Skin of body (tissue), 2 donors: Measurements from ENCODE around the gene RPA3. TPM values are rescaled to one million over a fixed set of nuclear protein-coding genes. Genes with fewer than 3 reads are reported as not detected.

Experiments used
- DNase-seq: peaks from one replicate; lab custom pipeline; 2025; lab: John Stamatoyannopoulos, UW
- total RNA-seq: library from RNA; depleted of rRNA; stranded (reverse); fragments of >200 nt; gene quantifications from one replicate; pipeline ENCODE4 v1.2.3, GENCODE V29; 2014

Gene RPA3
- total RNA-seq, 1 donor from 2014 or later = 19.4 TPM

DNA sequence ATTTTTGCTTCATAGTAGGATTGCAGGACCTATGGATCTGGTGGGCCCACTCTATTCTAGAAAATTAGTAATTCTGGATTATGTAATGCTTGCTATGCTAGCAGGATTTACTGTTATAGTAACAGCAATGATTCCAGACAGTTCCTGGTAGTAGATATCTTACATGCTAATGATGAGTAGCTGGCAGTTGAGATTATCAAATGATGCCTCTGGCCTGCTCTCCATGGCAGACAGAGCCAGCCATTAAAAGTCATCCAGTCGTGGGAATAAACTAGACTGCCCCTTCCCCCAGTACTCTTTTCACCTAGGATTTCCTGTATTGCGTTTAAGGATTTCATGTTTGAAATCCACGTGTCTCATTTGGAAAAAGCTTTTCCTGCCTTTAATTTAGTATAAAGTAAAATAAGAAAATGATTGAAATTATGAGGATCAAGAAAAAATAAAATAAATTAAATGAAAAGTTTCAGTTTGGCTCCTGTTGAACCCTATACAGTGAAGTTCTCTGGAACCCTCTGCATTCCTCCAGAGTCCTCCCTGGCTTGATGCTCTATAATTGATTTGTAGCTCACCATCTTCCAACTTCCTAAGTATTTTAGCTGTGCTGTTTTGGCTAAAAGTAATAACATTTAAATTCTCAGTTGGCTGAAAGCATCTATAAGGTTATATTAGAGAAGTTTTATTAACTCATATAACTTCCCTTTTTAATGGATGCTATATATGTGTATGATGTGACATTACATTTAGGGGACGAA, 63.3 kb downstream of the RPA3 start:
- DNase-seq = no peak

DNA sequence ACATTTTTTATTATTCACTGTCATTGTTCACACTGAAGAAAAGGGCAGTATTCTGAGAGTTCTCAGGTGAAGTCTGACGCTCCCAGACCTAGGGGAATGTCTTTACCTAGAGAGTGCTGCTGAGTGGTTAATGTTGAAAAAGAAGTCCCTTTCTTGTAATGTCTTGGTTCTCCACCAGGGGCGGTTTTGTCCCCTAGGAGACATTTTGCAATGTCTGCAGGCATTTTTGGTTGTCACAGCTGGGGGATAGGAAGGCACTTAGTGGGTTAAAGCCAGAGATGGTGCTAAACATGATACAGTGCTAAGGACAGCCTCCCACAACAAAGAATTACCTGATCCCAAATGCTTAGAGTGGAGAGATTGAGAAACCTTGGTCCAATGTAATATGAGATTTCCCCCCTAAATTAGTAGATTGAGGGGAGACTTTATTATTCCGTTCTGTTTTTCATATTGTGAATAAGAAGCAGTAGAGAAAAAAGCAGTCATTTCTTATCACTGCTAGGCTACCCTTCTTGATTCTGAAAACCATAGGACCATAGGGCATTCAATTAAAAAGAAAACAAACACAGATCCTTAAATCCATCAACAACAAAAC, 64.7 kb downstream of the RPA3 start:
- DNase-seq = no peak

DNA sequence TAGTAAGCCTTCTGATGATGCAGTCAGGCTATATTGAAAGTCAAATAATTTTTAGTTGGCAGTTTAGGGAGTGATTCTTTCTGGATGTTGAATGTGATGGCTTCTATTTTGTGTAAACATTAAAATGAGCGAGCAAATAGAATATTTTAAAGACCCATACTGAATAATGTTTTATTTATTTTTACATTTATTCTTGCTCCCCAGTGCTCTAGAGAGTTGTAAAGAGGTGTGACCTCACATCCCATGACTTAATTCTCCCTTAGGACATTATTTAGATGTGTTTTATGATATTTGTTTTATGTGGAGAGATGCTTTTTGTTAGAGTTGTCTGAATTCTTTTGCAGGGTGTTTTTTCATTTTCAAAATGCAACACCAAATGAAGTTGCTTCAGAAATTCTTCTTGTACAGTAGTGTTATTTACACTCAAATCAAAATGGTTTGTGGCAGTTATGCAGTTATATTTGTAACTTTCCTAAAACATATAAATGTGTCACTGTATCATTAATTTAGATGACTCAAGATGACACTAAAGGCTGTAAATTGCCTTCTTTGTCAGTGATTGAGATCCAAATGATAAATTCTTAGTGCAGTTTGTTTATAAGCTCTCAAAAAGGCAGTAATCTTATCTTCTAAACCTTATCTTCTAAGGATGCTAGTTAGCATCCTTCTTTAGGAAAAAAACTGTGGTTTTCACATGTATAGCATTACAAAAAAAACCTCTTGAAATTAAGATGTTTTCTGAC, 65.4 kb downstream of the RPA3 start:
- no peak for DNase-seq

DNA sequence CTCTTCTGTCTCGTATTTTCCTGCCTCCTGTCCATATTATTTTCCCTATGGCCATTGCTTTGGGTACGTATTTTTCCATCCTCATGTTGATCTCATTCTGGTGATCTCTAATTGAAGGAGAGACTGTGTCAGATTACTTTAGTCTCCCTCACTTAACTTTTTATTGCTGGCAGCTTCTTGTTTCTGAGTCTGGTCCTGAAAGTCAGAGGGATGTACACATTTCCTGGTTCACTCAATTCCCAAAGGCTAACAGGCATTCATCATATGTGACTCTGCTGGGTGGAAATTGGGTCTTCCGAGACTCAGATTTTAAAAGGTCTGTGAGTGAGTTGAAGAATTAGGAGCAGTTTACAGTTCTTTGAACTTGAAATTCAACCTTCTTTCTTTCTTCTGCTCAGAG, 66.9 kb downstream of the RPA3 start:
- no peak for DNase-seq

DNA sequence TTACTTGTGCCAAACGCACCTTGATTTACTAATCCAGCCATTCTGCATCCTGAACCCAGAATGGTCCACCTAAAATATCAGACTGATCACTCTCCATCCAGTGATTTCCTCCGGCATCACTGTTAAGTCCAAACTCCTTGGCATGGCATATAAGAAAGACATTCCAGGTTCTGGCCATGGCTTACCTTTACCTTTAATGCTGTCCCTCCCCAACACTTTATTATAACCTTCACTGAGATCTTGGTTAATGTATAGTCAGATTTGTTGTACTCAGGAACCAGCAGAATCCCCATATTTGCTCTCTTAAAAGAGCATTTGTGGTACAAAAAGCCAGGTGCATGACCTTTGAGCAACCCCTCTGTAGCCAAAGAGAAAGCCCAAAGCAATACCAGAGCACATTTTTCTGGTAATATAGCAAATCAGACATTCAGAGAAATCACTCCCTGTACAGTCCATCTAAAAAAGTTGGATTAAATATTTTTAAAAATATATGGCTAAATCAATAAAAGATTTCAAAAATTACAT, 67.7 kb downstream of the RPA3 start:
- no peak for DNase-seq

DNA sequence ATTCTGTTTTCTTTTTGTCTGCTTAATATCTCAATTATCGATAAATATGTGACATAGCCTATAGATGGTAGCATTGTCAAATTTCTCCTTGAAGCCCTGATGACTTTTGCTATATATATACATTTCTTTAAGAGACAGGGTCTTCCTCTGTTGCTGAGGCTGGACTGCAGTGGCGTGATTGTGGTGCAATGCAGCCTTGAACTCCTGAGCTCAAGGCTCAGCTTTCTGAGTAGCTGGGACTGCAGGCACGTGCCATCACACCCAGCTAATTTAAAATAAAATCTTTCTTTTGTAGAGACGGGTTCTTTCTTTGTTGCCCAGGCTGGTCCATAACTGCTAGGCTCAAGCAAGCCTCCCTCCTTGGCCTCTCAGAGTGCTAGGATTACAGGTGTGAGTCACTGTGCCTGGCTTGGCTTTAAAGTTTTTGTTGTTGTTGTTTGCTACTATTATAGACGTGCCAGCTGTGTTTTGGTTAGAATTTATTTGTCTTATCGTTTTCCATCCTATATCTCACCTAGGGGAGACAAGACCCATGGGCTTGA, 70.8 kb downstream of the RPA3 start:
- no peak for DNase-seq

DNA sequence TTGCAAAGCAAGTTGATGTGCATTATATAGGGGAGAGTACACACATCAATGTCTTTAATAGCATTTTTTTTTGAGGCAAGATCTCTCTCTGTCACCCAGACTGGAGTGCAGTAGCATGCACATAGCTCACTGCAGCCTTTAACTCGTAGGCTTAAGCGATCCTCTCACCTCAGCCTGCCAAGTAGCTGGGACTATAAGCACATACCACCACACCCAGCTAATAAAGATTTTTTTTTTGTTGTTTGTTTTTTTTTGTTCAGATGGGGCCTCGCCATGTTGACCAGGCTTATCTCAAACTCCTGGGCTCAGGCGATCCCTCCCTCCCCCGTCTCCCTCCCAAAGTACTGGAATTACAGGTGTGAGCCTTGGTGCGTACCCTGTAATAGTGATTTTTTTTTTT, 76.3 kb downstream of the RPA3 start:
- DNase-seq = no peak

DNA sequence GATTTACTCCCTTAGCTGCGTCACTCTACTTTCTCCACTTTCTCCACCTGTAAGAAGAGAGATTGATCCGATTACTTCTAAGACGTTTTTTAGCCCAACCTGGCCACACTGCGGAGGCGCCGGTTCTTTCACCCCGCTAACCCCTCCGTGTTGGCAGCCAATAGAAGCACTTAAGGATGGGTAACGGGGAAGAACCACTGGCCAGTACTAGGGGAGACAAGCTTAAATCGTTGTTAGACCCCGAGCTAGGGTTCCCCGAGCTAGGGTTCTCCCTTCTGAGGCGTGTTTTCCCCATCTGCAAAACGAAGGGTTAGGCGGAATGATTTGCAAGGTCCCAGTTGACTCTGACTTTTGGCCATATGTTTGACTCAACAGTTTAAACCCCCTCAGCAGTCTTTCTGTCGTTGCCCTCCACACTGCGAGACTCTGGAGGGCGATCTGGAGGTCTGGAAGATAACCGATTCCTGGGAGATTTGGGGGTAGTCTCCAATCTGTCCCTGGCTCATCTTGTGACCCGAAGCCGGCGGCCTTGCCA, 77.2 kb downstream of the RPA3 start:
- peak; percentile 20 for DNase-seq

DNA sequence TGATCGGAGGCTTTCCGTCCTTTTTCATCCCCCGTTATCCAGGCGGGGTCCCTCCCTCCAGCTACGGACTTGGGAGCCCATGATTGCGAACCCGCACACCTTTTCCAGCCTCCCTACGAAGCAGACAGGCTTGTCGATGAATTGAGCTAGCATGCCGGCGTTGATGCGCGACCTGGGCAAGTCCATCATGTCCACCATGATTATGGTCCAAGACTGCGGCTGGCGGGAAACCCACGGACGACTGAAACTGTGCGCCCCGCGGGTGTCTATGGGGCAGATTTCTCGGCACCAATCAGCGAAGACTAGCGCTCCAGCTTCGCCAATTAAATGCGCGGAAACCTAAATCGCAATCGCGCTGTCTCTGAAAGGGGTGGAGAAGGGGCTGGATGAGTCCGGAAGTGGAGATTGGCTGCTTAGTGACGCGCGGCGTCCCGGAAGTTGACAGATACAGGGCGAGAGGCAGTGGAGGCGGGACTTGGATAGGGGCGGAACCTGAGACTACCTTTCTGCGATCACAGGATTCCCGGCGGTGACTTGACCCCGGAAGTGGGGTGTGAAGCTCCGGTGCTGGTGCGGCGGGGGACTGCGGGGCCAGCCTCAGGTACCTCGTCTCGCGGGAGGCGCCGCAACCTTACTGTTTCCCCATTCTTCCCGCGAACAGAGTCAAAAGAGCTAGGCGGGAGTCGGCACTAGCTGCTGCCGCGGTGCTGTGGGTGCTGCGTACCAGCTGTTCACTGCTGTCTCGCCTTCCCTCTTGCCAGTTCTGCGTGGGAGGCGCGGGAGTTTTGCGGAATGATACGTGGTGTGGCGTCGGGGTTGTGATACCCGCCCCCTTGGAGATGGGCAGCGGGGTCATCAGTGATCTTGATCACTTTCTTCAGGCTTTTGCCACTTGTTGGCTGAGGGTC, 77.9 kb downstream of the RPA3 start, which contains the start of gene UMAD1:
Gene UMAD1 (plus strand): TSS at position 532 of the 908 bp plus-strand sequence. CDS start 32,620 bp downstream, outside the sequence.
- DNase-seq = peak; percentile 99

DNA sequence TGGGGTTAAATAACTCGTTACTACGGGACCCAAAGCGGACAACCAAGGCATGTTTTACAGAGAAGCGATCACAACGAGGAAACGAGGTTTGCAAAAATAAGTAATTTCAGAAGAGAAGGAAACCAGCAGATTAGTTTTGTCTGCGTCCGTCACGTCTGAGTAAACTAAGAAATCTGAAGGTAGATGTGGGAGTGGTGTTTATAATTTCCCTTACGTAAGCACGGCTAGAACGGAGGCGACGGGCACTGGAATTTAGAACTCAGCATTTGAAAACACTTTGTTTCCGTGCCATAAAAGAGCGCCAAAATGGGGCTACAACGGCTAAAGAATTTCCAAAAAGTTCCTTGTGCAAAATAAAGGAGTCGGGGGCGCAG, 78.6 kb downstream of the RPA3 start:
- peak; percentile 23 for DNase-seq

DNA sequence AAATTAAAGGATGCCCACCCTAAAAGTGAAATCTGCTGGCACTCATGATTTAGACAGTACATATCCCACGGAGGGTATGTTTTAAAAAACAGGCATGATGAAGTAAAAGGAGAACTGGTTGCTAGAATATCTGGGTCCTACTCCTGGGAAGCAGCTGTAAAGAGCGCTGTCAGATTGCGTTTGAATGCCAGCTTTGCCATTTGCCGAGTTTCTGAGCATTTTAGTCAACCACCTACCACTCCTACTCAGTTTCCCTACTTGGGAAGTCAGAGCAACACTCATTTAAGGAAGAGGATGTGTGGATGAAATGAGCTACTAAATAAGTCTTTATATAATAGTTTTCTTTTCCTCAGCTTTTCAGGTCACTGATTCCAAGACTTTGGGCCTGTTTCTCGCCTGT, 79.0 kb downstream of the RPA3 start:
- no peak for DNase-seq

DNA sequence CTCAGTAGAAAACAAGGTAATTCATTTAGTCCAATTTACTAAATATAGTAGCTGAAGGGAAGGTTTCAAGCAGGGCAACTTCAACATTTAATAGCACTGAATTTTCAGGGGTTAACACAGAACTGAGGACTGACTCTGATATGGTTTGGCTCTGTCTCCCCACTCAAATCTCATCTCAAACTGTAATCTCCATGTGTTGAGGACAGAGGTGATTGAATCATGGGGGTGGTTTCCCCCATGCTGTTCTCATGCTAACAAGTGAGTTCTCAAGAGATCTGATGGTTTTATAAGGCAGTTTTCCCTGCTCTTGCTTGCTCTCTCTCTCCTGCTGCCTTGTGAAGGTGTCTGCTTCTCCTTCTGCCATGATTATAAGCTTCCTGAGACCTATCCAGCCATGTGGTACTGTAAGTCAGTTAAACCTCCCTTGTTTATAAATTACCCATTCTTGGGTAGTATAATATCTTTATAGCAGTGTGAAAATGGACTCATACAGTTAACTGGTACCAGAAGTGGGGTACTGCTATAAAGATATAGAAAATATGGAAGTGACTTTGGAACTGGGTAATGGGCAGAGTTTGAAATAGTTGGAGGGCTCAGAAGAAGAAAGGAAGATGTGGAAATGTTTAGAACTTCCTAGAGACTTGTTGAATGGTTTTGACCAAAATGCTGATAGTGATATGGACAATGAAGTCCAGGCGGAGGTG, 87.6 kb downstream of the RPA3 start:
- no peak for DNase-seq

DNA sequence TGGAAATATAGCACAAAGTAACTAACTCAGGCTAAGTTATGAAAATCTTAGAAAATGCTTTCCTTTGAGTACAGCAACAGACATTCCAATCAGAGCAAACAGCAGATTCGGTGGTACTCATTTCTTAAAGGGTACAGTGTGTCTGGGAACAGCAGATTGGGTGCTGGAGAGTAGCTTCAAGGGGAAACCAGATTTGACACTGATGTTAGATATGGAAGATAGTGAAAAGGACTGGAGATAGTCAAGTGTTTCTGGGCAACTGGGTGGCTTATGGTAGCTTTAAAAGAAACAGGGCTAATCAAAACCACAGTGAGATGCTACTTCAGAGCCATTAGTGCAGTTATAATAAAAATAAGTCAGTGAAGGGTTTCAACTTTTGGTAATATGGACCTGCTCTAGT, 89.9 kb downstream of the RPA3 start:
- no peak for DNase-seq

DNA sequence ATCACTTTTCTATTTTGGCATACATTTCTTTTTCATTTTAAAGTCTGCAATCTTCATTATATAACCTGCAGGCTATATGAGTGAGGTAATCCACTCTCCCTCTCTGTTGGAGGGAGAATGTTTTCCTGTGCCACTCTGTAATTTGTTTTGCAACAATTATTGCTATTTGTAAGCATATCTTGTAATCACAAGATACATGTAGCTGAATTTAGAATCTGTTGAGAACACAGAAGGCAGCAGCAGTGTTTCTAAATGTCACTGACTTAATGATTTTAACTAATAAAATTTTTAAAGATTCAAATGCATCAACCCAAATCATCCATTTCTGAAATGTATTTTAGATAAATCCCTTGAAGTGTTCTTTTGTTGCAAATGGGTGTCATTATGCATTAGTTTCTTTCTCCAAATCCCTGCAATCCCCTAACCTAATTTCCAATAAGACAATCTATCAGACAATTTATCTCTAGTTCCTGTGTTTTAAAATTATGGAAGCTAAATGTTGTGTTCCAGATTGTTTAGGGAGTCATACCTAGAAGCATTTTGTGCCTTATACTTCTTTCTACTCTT, 97.7 kb downstream of the RPA3 start:
- DNase-seq = no peak

DNA sequence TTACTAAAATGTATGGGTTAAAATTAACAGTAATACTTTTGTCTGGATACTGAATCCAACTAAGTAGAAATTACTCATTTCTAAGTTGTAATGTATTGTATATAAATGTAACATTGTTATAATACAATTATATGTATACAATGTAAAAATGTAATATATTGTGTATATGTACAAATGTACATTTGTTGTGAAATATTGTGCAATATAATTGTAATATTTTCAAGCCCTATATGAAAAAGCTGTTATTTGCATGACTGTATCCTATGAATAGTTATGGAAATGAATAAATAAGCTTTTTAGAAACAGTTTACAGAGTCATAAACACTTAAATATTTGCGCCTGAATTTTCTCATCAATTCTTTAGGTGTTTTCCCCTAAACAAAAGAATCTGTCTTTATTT, 98.2 kb downstream of the RPA3 start:
- no peak for DNase-seq

DNA sequence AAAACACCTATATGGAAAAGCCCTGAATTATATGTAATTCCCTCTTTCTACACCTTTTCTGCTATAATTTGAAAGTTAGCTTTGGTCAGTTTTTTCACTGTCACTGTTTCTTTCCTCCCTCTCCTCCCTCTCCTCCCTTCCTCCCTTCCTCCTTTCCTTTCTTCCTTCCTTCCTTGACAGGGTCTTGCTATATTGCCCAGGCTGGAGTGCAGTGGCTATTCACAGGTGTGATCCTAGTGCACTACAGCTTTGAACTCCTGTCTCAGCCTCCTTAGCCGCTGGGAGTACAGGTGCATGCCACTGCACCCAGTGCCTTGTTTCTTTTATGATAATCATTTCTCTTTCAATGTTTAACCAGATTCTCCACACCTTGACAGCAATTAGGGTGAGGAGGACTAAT, 100.0 kb downstream of the RPA3 start:
- no peak for DNase-seq

DNA sequence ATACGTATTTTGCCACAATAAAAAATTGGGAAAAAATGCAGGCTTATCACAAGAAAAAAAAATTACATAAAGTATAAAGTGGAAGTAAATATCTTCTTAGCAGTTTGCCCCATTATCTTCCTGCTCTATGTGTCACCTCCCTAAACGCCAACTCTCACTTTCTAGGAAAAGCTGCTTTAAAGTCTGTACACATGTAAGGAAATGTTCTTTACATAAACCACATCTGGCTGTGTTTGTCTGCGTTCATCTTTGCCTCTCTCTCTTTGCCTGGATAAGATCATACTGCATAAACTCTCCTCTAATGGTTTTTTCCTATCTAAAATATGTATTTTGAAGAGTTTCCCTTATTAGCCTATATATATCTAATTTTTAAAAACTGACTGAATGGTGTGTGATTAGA, 100.9 kb downstream of the RPA3 start:
- no peak for DNase-seq

DNA sequence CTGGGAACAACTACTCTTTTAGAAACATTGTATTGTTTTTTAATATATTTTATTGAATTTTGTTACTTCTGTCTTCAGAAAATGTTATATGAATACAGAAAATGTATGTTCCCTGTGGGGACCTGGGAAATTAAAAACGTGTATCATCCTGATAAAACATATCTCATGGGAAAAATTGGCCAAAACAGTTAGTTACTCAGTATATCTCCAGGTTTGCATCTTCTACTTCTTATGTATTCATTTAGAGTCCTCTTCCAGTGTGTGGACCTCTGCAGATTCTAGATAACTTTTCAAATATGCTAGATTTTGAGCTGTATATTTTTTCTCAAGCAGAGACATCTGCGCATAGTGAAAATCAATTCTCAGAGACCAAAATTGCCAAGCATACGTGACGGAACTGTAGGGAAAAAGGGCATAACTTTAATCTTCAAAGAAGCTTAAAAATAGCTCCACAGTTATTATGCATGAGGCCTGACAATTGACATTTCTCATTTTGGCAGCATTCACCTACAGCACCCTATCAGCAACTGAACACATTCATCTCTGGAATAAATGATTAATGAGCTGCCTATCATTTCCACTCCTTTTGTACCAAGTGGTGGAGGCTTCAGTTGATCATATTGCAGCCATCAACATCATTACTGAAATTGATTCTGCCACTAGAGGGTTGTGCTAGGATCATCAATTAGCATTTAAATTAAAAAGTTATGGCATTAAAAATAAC, 104.2 kb downstream of the RPA3 start:
- no peak for DNase-seq

DNA sequence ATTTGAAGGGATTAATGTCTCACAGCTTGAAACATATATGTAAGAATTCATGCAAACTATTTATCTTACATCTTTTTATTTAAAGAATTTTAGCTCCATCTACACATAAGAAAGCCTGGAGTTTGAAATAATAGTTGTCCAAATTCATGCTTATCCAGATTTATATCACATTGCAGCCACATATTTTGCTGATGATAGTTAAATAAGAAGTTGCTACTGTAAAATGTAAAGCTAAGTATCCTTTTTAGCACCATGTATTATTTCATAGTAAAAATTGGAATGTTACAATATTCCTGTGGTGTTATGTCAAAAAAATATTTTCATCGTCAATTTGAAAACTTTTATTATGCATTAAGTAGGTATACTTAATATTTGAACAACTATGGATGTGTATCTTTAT, 105.2 kb downstream of the RPA3 start:
- no peak for DNase-seq
